Immature natural killer cell (primary cell): Measurements from ENCODE around the gene FAM120A. TPM values are rescaled to one million over a fixed set of nuclear protein-coding genes. Genes with fewer than 3 reads are reported as not detected.

Experiments
- DNase-seq, 3 donors: peaks; one replicate each; pipeline ENCODE4 v3.0.0; 2022; ENCODE audit warnings: mixed read lengths in 1 of 3
- H3K27ac Mint-ChIP-seq, 6 donors: one replicate each; pipeline ENCODE4 v1.8.0; 2020; ENCODE audit warnings: mixed read lengths in 6 of 6, mild to moderate bottlenecking in 5 of 6, inconsistent platforms in 4 of 6, moderate library complexity in 3 of 6
- H3K27me3 Mint-ChIP-seq, 3 donors: one replicate each; pipeline ENCODE4 v1.8.0; 2020 to 2021; ENCODE audit warnings: low read depth in 3 of 3, mild to moderate bottlenecking in 3 of 3, mixed read lengths in 3 of 3, moderate library complexity in 3 of 3, inconsistent platforms in 1 of 3
- H3K36me3 Mint-ChIP-seq, 3 donors: one replicate each; pipeline ENCODE4 v1.8.0; 2020; ENCODE audit warnings: mixed read lengths in 3 of 3, inconsistent platforms in 2 of 3, mild to moderate bottlenecking in 2 of 3
- H3K4me1 Mint-ChIP-seq, 2 donors: one replicate each; pipeline ENCODE4 v1.8.0; 2020; ENCODE audit warnings: inconsistent platforms in 2 of 2, mild to moderate bottlenecking in 2 of 2, mixed read lengths in 2 of 2, moderate library complexity in 1 of 2
- H3K4me3 Mint-ChIP-seq, 5 donors: one replicate each; pipeline ENCODE4 v1.8.0; 2020; ENCODE audit warnings: mild to moderate bottlenecking in 5 of 5, mixed read lengths in 5 of 5, inconsistent platforms in 3 of 5, moderate library complexity in 3 of 5
- H3K9me3 Mint-ChIP-seq, 6 donors: one replicate each; pipeline ENCODE4 v1.8.0; 2020; ENCODE audit warnings: mild to moderate bottlenecking in 6 of 6, mixed read lengths in 6 of 6, inconsistent platforms in 4 of 6, moderate library complexity in 3 of 6
- polyA plus RNA-seq, 3 donors: library from polyadenylated mRNA; unstranded; fragments of 300-500 nt; fragmentation: Illumina TruSeq; gene quantifications; one replicate each; pipeline ENCODE4 v1.2.3, GENCODE V29; 2021

The FAM120A gene
- polyA plus RNA-seq, 3 donors from 2014 or later: 6.2 to 16.0 (median 6.9) TPM

DNA sequence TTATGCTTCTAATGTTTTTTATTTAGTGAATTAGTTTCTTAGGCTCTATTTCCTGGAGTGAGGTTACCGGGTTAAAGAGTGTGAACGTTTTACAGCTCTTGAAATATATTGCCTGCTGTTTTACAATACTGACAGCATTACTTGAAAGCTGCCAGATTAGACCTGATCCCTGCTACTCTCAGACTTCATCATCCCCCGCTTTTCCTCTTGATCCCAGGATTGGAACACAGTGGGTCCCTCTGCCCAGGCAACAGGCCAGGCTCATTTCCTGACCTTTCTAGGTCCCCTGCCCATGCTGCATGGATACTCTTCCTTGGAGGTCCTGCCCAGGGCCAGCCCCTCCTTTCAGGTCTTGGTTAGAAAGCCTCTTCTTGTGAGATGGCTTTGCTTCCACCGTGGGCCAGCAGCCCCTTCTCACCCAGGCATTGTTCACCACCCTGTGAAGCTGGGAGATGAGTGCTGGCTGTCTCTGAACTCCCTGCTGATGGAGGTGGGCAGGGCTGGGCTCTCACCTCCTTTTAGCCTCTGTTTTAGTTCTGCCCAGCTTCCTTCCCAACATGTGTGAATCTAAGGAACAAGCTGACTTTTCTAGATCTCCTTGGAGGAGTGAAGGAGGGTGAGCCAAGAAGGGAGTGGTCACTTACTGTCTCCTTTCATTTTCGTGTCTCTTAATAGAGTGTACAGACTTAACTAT lies 17.4 kb downstream of the FAM120A start:
- peaks cover 0 to 7% (median 0%) of the 10 kb centered on the region in 3 donors for H3K36me3 Mint-ChIP-seq
- H3K27me3 Mint-ChIP-seq: no peaks in the 10 kb centered on the region
- peak overlapping the region; percentile 61 to 79 (median 77) for H3K4me3 Mint-ChIP-seq
- H3K4me1 Mint-ChIP-seq: peaks cover 73 to 84% of the 10 kb centered on the region in 2 donors
- no peak for DNase-seq
- peak overlapping the region; percentile 81 to 97 (median 90) for H3K27ac Mint-ChIP-seq
- no peaks in the 10 kb centered on the region for H3K9me3 Mint-ChIP-seq

DNA sequence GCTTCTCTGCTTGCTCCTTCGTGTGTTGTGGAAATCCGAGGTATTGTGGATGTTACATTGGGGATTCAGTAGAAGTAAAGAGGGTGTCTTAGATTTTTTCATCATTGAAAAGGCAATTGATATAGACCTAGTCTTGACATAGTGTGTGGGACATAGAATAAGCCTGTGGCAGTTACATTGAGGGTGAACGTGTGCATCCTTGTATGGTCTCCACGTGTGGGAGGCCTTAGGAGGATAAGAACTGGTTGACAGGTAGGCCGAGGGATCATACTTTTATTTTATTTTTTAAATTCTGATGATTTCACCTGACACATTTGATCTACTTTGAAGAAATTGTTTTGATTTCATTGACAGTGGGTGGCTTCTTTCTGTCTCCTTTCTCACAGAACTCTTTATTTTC lies 18.9 kb downstream of the FAM120A start:
- Mint-ChIP-seq H3K4me1 (peaks cover 59 to 69% of the 10 kb centered on the region in 2 donors), H3K27ac (peak overlapping the region in 5 of 6 donors; percentile 17 to 81 (median 52)), H3K36me3 (peaks cover 0 to 7% (median 0%) of the 10 kb centered on the region in 3 donors), H3K4me3 (peak overlapping the region in 1 of 5 donors; percentile 15), H3K9me3 (no peaks in the 10 kb centered on the region), H3K27me3 (no peaks in the 10 kb centered on the region)
- DNase-seq: no peak

DNA sequence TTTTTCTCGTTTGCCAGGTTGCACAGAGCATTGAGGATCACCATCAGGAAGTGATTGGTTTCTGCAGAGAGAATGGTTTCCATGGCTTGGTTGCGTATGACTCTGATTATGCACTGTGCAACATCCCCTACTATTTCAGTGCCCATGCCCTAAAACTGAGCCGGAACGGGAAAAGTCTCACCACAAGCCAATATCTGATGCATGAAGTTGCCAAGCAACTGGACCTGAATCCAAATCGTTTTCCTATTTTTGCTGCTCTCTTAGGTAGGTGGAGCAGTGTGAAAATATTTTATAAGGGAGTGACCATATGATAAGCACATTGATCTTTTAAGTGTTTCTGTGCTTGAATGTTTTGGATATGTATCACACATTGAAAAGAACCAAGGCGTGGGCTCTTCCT lies 19.6 kb downstream of the FAM120A start:
- Mint-ChIP-seq H3K27ac (peak overlapping the region in 3 of 6 donors; percentile 8 to 56 (median 51)), H3K4me3 (no peak overlapping the region), H3K4me1 (peaks cover 53 to 62% of the 10 kb centered on the region in 2 donors), H3K27me3 (no peaks in the 10 kb centered on the region), H3K36me3 (peaks cover 0 to 10% (median 0%) of the 10 kb centered on the region in 3 donors), H3K9me3 (no peaks in the 10 kb centered on the region)
- no peak for DNase-seq

DNA sequence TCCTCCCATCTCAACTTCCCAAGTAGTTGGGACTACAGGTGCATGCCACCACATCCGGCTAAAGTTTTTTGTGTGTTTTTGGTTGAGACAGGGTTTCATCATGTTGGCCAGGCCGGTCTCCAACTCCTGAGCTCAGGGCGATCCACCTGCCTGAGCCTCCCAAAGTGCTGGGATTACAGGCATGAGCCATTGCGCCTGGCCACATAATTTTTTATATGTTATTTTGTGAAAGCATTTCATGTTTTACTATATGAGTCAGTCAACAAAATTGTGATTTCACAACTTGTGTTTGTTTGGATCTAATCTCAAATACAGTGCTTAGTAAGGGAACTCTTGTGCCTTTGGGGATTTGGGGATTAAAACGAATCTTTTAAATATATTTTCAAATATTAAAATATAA lies 21.9 kb downstream of the FAM120A start:
- Mint-ChIP-seq H3K27ac (no peak overlapping the region), H3K36me3 (peaks cover 0 to 14% (median 4%) of the 10 kb centered on the region in 3 donors), H3K4me1 (peaks cover 30 to 39% of the 10 kb centered on the region in 2 donors), H3K4me3 (no peak overlapping the region), H3K27me3 (no peaks in the 10 kb centered on the region), H3K9me3 (no peaks in the 10 kb centered on the region)
- DNase-seq: no peak

DNA sequence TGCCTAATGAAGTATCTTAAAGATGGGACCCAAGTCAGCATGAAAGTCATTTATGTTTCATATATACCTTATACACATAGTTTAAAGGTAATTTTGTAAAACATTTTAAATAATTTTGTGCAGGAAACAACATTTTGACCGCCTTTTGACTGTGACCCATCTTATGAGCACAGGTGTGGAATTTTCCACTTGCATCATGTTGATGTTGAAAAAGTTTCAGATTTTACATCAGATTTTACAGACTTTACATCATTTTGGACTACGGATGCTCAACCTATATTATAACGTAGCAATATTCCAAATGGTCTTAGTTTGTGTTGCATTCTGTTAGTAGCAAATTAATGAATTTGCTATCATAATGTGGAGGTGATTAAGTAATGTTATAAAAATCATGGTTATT lies 23.6 kb downstream of the FAM120A start:
- peak overlapping the region in 2 of 6 donors; percentile 0 to 75 for H3K27ac Mint-ChIP-seq
- no peaks in the 10 kb centered on the region for H3K27me3 Mint-ChIP-seq
- peaks cover 0 to 16% (median 4%) of the 10 kb centered on the region in 3 donors for H3K36me3 Mint-ChIP-seq
- H3K4me3 Mint-ChIP-seq: no peak overlapping the region
- no peak for DNase-seq
- H3K9me3 Mint-ChIP-seq: no peaks in the 10 kb centered on the region
- H3K4me1 Mint-ChIP-seq: peaks cover 17 to 30% of the 10 kb centered on the region in 2 donors

DNA sequence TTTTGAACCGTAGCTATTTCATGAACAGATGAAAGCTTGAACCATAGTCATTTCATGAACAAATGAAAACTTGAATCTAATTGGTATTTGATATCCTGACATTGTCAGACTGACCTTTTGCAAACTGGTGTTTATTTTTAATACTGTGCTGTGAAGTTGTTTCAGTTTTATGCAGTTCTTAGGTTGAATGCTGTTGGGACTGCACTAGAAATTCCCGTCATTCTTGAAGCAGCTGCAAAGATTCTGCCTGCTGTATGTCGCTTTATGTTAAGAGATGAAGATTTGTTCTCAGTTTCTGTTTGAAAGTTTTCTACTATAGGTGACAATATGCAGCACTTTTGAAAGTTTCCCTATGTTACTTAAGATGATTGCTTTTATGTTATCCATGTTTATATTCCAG lies 24.4 kb downstream of the FAM120A start:
- Mint-ChIP-seq H3K27me3 (no peaks in the 10 kb centered on the region), H3K27ac (peak overlapping the region in 2 of 6 donors; percentile 45 to 55), H3K36me3 (peaks cover 0 to 16% (median 4%) of the 10 kb centered on the region in 3 donors), H3K4me1 (peaks cover 10 to 30% of the 10 kb centered on the region in 2 donors), H3K9me3 (no peaks in the 10 kb centered on the region), H3K4me3 (no peak overlapping the region)
- no peak for DNase-seq

DNA sequence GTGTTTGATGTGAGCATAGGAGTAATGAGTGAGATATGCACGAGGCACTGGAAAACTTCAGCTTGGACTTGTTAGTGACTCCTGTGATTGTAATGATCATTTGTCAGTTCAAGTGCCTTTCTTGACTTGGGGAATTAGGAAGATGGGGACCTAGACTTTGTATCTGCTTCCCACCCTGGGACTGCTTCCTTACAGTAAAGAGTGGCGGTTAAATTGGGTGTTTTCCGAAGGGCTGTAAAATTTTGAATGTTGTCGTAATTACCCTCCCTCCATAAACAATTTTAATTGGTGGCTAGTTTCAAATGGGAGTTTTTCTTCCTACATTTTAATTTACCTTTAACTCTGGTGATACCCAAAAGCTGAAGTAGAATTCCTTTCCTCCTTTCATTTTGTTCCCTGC lies 25.4 kb downstream of the FAM120A start:
- Mint-ChIP-seq H3K4me1 (peaks cover 6 to 32% of the 10 kb centered on the region in 2 donors), H3K36me3 (peaks cover 0 to 14% (median 7%) of the 10 kb centered on the region in 3 donors), H3K27ac (peak overlapping the region in 2 of 6 donors; percentile 9 to 21), H3K9me3 (no peaks in the 10 kb centered on the region), H3K27me3 (no peaks in the 10 kb centered on the region), H3K4me3 (no peak overlapping the region)
- no peak for DNase-seq

DNA sequence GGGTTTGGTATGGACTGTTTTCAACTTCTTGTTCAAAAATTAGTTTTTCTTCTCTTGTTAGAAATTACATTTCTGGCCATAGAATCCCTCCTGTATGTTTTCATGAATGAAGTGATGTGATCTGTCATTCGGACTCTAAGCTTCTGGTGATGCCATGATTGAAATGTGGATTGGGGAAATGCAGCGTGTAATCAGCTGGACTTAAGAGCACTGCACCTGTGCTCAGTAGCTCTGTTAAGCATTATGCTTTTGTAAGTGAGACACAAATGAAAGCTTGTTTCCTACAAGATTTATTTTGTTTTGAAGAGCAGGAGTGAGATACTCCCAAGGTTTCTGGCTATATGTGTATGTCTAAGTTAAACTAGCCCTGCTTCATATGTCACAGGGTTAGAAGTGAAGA lies 25.9 kb downstream of the FAM120A start:
- H3K9me3 Mint-ChIP-seq: no peaks in the 10 kb centered on the region
- no peak overlapping the region for H3K4me3 Mint-ChIP-seq
- no peak for DNase-seq
- no peaks in the 10 kb centered on the region for H3K27me3 Mint-ChIP-seq
- H3K27ac Mint-ChIP-seq: peak overlapping the region in 3 of 6 donors; percentile 2 to 21 (median 9)
- peaks cover 0 to 11% (median 8%) of the 10 kb centered on the region in 3 donors for H3K36me3 Mint-ChIP-seq
- peaks cover 4 to 30% of the 10 kb centered on the region in 2 donors for H3K4me1 Mint-ChIP-seq

DNA sequence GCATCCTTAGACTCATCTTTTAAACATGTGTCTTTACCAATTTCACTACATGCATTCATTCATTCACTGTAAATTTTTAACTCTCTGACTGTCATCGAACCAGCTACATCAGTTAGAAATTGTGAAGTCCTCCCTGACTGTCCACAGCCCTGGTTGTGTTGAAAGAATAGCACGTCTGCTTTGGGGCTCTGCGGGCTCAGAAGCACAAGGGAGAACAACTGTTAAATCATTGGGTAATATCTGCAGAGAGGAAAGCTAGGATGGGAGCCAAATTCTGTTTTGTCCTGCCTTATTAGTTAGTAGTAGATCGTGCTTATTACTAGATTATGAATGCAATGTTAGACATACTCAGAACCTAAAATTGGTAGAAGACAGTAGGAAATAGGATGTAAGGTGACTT lies 28.2 kb downstream of the FAM120A start:
- no peak for DNase-seq
- H3K4me3 Mint-ChIP-seq: no peak overlapping the region
- H3K9me3 Mint-ChIP-seq: no peaks in the 10 kb centered on the region
- H3K4me1 Mint-ChIP-seq: peaks cover 6 to 38% of the 10 kb centered on the region in 2 donors
- H3K27me3 Mint-ChIP-seq: no peaks in the 10 kb centered on the region
- peak overlapping the region in 1 of 6 donors; percentile 13 for H3K27ac Mint-ChIP-seq
- H3K36me3 Mint-ChIP-seq: peaks cover 0 to 11% (median 8%) of the 10 kb centered on the region in 3 donors

DNA sequence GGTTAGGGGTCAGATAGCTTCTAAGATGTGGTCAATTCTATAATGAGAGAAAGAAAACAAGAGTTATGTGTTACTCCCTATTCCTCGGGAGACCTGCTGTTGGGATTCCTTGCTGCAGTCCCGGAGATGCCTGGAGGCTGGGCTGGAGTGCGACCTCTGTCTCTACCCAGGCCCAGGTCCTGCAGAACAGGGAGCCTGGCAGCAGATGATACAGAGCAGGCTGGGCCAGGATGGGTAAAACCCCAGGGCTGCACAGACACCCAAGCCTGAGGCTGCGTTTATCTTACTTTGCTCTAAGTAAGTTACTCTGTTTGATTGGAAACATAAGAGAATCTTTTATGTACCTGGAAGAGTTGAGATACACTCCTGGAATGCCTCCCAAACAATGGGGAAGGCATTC lies 28.8 kb downstream of the FAM120A start:
- H3K36me3 Mint-ChIP-seq: peaks cover 3 to 11% (median 8%) of the 10 kb centered on the region in 3 donors
- H3K4me1 Mint-ChIP-seq: peaks cover 8 to 38% of the 10 kb centered on the region in 2 donors
- no peak for DNase-seq
- peak overlapping the region in 1 of 6 donors; percentile 13 for H3K27ac Mint-ChIP-seq
- no peaks in the 10 kb centered on the region for H3K27me3 Mint-ChIP-seq
- no peak overlapping the region for H3K4me3 Mint-ChIP-seq
- H3K9me3 Mint-ChIP-seq: no peaks in the 10 kb centered on the region

DNA sequence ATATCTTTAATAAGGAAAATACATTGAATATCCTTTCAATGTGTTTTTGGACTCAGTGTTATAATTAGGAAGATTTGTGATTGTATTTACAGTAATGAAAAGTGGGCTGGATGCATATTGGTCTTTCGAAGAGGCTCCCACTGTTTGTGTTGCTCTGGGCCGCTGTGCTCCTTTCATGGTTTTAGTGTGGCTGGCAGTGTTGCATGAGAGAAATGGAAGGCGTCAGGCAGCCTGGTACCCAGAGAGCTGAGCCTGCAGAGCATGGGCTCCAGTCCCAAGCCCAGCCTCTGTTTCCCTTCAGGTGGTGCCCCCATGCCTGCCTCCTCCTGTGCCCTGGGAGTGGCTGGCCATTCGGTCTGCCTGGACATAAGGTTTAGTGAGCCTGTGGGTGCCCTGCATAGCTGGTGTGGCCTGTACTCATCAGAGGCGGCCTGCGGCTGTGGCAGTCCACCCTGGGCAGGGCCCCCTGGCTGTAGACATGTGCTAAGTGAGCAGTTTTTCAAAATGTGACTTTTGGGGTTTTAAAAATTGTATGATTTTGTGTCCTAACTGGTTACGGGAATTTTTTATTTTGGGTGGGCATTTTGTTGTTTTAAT lies 29.3 kb downstream of the FAM120A start:
- H3K27ac Mint-ChIP-seq: peak overlapping the region in 2 of 6 donors; percentile 17 to 22
- DNase-seq: no peak
- H3K4me3 Mint-ChIP-seq: no peak overlapping the region
- no peaks in the 10 kb centered on the region for H3K9me3 Mint-ChIP-seq
- H3K36me3 Mint-ChIP-seq: peaks cover 3 to 11% (median 11%) of the 10 kb centered on the region in 3 donors
- peaks cover 8 to 42% of the 10 kb centered on the region in 2 donors for H3K4me1 Mint-ChIP-seq
- no peaks in the 10 kb centered on the region for H3K27me3 Mint-ChIP-seq

DNA sequence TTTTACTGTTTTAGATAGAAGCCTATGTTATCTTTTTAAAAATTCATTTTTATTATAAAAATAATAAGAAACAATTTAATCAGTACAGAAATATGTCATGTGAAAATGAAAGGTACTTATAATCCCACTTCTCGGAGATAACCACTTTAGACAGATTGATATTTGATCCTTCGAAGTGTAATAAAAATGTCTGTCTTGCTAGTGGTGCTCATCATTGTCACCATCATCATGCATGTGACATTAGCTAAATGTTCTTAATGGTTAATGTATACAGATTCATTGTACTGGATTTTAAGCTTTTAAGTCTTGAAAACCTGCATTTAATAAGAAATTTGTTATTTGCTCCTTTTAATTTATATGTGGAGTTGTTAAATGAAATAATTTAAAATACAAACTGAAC lies 32.0 kb downstream of the FAM120A start:
- no peak for DNase-seq
- peaks cover 21 to 66% of the 10 kb centered on the region in 2 donors for H3K4me1 Mint-ChIP-seq
- H3K9me3 Mint-ChIP-seq: no peaks in the 10 kb centered on the region
- no peaks in the 10 kb centered on the region for H3K27me3 Mint-ChIP-seq
- no peak overlapping the region for H3K27ac Mint-ChIP-seq
- peaks cover 6 to 13% (median 9%) of the 10 kb centered on the region in 3 donors for H3K36me3 Mint-ChIP-seq
- no peak overlapping the region for H3K4me3 Mint-ChIP-seq

DNA sequence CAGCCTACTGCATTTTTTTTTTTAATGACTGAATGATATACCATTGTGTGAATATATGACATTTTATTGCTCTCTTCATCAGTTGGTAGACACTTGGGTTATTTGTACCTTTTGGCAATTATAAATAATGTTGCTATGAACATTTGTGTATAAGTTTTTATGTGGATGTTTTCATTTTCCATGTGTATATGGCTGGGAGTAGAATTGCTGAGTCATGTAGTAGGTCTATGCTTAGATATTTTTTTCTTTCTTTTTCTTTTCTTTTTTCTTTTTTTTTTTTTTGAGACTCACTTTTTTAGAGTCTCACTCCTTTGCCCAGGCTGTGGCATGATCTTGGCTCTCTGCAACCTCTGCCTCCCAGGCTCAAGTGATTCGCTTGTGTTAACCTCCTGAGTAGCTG lies 34.8 kb downstream of the FAM120A start:
- H3K4me3 Mint-ChIP-seq: no peak overlapping the region

DNA sequence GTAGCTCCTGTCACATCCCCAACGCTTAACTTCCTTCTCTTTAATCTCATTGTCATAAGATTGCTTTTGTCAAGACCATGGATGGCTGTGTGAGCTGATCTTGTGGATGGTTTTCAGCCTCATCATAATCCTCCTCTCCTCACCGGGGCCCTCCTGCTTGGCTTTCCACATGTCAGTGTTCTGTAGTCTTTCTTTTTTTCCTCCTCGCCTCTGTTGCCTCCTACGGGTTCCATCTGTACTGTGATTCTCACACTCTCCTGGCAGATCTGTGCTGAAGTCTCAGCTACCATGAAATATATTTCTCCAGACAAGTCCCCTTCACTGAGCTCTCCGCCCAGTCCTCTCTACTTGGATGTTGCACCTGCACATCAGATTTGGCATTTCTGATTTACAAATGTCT lies 36.8 kb downstream of the FAM120A start:
- Mint-ChIP-seq H3K27me3 (no peaks in the 10 kb centered on the region), H3K9me3 (no peaks in the 10 kb centered on the region), H3K36me3 (peaks cover 9 to 13% (median 12%) of the 10 kb centered on the region in 3 donors), H3K4me3 (no peak overlapping the region), H3K27ac (peak overlapping the region in 1 of 6 donors; percentile 42), H3K4me1 (peaks cover 25 to 66% of the 10 kb centered on the region in 2 donors)
- no peak for DNase-seq

More for the DNA sequence above, 34.8 kb downstream of the FAM120A start:
- Mint-ChIP-seq H3K9me3 (no peaks in the 10 kb centered on the region), H3K27ac (peak overlapping the region in 3 of 6 donors; percentile 53 to 73 (median 73)), H3K27me3 (no peaks in the 10 kb centered on the region), H3K36me3 (peaks cover 9 to 16% (median 12%) of the 10 kb centered on the region in 3 donors), H3K4me1 (peaks cover 24 to 70% of the 10 kb centered on the region in 2 donors)
- DNase-seq: no peak
